Measurements from ENCODE around the gene PLBD2.
A peak's percentile ranks its signal among the peaks of the same experiment; 100 is the strongest.

PLBD2 gene

DNA sequence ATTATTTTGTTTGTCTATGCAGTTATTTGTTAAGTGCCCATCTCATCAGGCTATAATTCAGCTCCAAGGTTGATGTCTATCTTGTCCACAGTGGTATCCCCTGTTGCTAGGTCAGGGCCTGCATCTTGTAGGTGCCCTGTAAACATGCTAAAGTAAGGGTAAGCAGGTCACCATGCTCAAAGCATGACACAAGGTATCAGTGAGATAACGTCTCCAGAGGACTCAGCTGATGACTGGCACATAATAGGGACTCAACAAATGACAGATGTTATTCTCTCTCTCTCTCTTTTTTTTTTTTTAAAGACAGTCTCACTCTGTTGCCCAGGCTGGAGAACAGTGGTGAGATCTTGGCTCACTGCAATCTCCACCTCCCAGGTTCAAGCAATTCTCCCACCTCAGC lies 66.1 kb downstream of the PLBD2 start:
- H2AFZ ChIP-seq (ENCODE audit: low read length), result no peak overlapping the region
- H3K9me2 ChIP-seq (replicated peaks; ENCODE audit: low read depth, low read length), result no peaks in the 10 kb centered on the region
- no peaks in the 10 kb centered on the region for H3K9me3 ChIP-seq (ENCODE audit: insufficient read depth, low read depth, low read length)
- no peaks in the 10 kb centered on the region for H4K20me1 ChIP-seq (ENCODE audit: insufficient read depth, low read length, poor library complexity, severe bottlenecking)
- H3K4me2 ChIP-seq (ENCODE audit: low read depth, low read length, poor library complexity, severe bottlenecking), result no peak overlapping the region
- no peak overlapping the region for H3K9ac ChIP-seq (ENCODE audit: low read depth, low read length, poor library complexity, severe bottlenecking)
- no peaks in the 10 kb centered on the region for H3K27me3 ChIP-seq (ENCODE audit: insufficient read depth, low read length, poor library complexity, severe bottlenecking)
- no peaks in the 10 kb centered on the region for H3K36me3 ChIP-seq (ENCODE audit: insufficient read depth, low read length)
- H3F3A ChIP-seq (ENCODE audit: low read depth), result no peaks in the 10 kb centered on the region
- no peaks in the 10 kb centered on the region for H3K79me2 ChIP-seq (ENCODE audit: insufficient read depth, low read length)
- no peaks in the 10 kb centered on the region for H3K4me1 ChIP-seq (ENCODE audit: insufficient read depth, low read length, poor library complexity, severe bottlenecking)
- H3K4me3 ChIP-seq (ENCODE audit: low read length, poor library complexity, severe bottlenecking), result no peak overlapping the region
- TF ChIP-seq, protein P1, sequence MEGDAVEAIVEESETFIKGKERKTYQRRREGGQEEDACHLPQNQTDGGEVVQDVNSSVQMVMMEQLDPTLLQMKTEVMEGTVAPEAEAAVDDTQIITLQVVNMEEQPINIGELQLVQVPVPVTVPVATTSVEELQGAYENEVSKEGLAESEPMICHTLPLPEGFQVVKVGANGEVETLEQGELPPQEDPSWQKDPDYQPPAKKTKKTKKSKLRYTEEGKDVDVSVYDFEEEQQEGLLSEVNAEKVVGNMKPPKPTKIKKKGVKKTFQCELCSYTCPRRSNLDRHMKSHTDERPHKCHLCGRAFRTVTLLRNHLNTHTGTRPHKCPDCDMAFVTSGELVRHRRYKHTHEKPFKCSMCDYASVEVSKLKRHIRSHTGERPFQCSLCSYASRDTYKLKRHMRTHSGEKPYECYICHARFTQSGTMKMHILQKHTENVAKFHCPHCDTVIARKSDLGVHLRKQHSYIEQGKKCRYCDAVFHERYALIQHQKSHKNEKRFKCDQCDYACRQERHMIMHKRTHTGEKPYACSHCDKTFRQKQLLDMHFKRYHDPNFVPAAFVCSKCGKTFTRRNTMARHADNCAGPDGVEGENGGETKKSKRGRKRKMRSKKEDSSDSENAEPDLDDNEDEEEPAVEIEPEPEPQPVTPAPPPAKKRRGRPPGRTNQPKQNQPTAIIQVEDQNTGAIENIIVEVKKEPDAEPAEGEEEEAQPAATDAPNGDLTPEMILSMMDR (conservative IDR thresholded peaks at IDR 0.05; ENCODE audit: low read length), result no peak
- TF ChIP-seq EZH2phosphoT487 (IDR thresholded peaks at IDR 0.05; ENCODE audit: borderline replicate concordance), result no peak

DNA sequence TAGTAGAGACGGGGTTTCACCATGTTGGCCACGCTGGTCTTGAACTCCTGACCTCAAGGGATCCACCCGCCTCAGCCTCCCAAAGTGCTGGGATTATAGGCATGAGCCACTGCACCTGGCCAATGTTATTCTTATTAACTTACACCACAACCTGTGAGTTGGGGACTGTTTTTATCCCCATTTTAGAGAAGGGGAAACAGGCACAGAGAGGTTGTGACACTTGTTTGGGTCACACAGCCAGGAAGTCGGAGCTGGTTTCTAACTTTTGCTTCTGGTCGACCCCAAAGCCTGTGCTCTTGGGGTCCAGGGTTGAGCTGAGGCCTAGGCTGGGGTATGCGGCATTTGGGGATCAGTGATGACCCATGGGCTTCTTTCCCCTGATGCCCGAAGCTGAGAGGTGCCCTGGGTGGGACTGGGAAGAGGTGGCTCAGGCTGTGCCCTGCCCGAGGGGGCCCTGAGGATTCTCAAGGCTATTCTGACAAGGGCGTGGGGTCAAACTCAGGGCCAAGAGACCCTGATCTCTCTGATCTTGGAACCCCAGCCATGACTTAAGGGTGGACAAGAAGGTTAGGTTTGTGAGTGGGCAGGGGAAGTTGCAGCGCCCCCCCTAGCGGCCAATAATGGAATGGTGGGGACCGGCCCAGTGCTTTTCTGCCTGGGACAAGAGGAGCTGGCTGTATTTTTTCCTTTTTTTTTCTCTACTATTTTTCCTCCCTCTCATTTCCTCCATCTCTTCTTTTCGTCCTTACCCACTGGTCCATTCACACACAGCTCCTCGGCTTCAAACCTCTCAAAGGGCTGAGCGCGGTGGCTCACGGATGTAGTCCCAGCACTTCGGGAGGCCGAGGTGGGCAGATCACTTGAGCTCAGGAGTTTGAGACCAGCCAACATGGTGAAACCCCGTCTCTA lies 66.8 kb downstream of the PLBD2 start:
- Histone ChIP-seq H3K9ac (ENCODE audit: low read depth, low read length, poor library complexity, severe bottlenecking) (no peak overlapping the region), H3K27me3 (ENCODE audit: insufficient read depth, low read length, poor library complexity, severe bottlenecking) (no peaks in the 10 kb centered on the region)
- no peak for TF ChIP-seq EZH2phosphoT487 (IDR thresholded peaks at IDR 0.05; ENCODE audit: borderline replicate concordance)
- TF ChIP-seq, protein P1 (conservative IDR thresholded peaks at IDR 0.05; ENCODE audit: low read length), result peak; percentile 95

DNA sequence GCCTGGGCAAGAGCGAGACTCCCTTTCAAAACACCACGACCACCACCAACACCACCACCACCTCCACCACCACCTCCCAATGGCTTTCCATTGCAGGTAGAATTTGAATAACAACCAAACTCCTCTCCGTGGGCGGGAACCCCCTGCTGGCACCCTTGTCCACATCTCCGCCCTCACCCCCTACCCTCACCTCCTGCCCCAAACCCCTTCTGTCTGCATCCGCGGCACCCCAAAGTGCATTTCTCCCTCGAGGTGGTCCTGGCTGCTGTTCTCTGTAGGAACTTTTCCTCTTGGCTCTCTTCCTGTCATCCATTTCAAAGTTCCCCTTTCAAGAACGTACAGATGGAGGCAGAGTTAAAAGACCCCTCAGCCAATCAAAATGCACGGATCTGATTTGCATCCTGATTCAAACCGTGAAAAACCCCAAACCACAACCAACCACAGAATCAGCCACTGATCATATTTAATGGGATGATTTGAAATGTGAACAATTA lies 67.6 kb downstream of the PLBD2 start:
- H3K4me2 ChIP-seq (ENCODE audit: low read depth, low read length, poor library complexity, severe bottlenecking), result no peak overlapping the region
- H3K4me3 ChIP-seq (ENCODE audit: low read length, poor library complexity, severe bottlenecking), result no peak overlapping the region
- H3K9ac ChIP-seq (ENCODE audit: low read depth, low read length, poor library complexity, severe bottlenecking), result no peak overlapping the region

More for the DNA sequence above, 66.8 kb downstream of the PLBD2 start:
- H3K36me3 ChIP-seq (ENCODE audit: insufficient read depth, low read length), result no peaks in the 10 kb centered on the region
- no peak overlapping the region for H3K4me2 ChIP-seq (ENCODE audit: low read depth, low read length, poor library complexity, severe bottlenecking)
- H4K20me1 ChIP-seq (ENCODE audit: insufficient read depth, low read length, poor library complexity, severe bottlenecking), result no peaks in the 10 kb centered on the region
- H3K79me2 ChIP-seq (ENCODE audit: insufficient read depth, low read length), result no peaks in the 10 kb centered on the region
- H3F3A ChIP-seq (ENCODE audit: low read depth), result no peaks in the 10 kb centered on the region
- no peak overlapping the region for H2AFZ ChIP-seq (ENCODE audit: low read length)
- H3K9me2 ChIP-seq (replicated peaks; ENCODE audit: low read depth, low read length), result no peaks in the 10 kb centered on the region
- H3K4me1 ChIP-seq (ENCODE audit: insufficient read depth, low read length, poor library complexity, severe bottlenecking), result no peaks in the 10 kb centered on the region
- H3K9me3 ChIP-seq (ENCODE audit: insufficient read depth, low read depth, low read length), result no peaks in the 10 kb centered on the region
- H3K4me3 ChIP-seq (ENCODE audit: low read length, poor library complexity, severe bottlenecking), result no peak overlapping the region

More for the DNA sequence above, 67.6 kb downstream of the PLBD2 start:
- no peaks in the 10 kb centered on the region for H3F3A ChIP-seq (ENCODE audit: low read depth)
- H3K9me3 ChIP-seq (ENCODE audit: insufficient read depth, low read depth, low read length), result no peaks in the 10 kb centered on the region
- no peaks in the 10 kb centered on the region for H3K27me3 ChIP-seq (ENCODE audit: insufficient read depth, low read length, poor library complexity, severe bottlenecking)
- no peaks in the 10 kb centered on the region for H3K36me3 ChIP-seq (ENCODE audit: insufficient read depth, low read length)
- H4K20me1 ChIP-seq (ENCODE audit: insufficient read depth, low read length, poor library complexity, severe bottlenecking), result no peaks in the 10 kb centered on the region
- TF ChIP-seq, protein P1 (conservative IDR thresholded peaks at IDR 0.05; ENCODE audit: low read length), result no peak
- TF ChIP-seq EZH2phosphoT487 (IDR thresholded peaks at IDR 0.05; ENCODE audit: borderline replicate concordance), result no peak
- no peaks in the 10 kb centered on the region for H3K9me2 ChIP-seq (replicated peaks; ENCODE audit: low read depth, low read length)
- no peak overlapping the region for H2AFZ ChIP-seq (ENCODE audit: low read length)
- H3K79me2 ChIP-seq (ENCODE audit: insufficient read depth, low read length), result no peaks in the 10 kb centered on the region
- no peaks in the 10 kb centered on the region for H3K4me1 ChIP-seq (ENCODE audit: insufficient read depth, low read length, poor library complexity, severe bottlenecking)

Measured in Loucy (cell line).